ENCODE data around the gene ELMOD3.

- TF ChIP-seq POLR2A (IDR thresholded peaks at IDR 0.05) (no peak), EP300 (IDR thresholded peaks at IDR 0.05; ENCODE audit: low read depth) (no peak), CTCF (IDR thresholded peaks at IDR 0.05) (no peak), POLR2AphosphoS5 (IDR thresholded peaks at IDR 0.05) (no peak)
Measured at GRCh38 chr2:85330839-85331636, 23.5 kb upstream of the ELMOD3 start.
